Measurements from ENCODE around the gene CA5A.

CA5A gene

DNA sequence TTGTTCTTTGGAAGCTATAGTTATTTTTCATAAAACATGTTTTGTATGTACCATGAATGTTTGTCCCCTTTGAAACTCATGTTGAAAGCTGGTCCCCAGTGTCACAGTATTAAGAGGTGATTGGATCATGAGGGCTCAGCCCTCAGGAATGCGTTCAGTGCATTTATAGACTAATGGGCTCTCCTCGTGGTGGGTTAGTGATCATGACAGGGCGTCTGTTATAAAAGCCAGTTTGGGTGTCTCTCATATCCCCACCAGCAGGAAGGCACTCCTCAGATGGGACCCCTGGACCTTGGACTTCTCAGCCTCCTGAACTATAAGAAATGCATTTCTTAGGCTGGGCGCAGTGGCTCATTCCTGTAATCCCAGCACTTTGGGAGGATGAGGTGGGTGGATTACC, 25.3 kb upstream of the CA5A start:
- Histone ChIP-seq H3K9ac (ENCODE audit: low read length) (no peak overlapping the region), H3K36me3 (replicated peaks; ENCODE audit: low read depth, low read length) (no peaks in the 10 kb centered on the region), H3K9me3 (ENCODE audit: insufficient read depth, low read length) (no peaks in the 10 kb centered on the region), H3K4me1 (ENCODE audit: low read length) (peaks cover 1% of the 10 kb centered on the region), H3K79me2 (ENCODE audit: low read length) (peaks cover 89% of the 10 kb centered on the region), H4K20me1 (ENCODE audit: insufficient read depth, low read length) (peaks cover 7% of the 10 kb centered on the region), H3K27ac (ENCODE audit: low read length) (no peak overlapping the region), H3K4me3 (ENCODE audit: low read length) (no peak overlapping the region), H2AFZ (ENCODE audit: low read depth, low read length) (no peak overlapping the region), H3K4me2 (ENCODE audit: low read length) (no peak overlapping the region), H3K27me3 (ENCODE audit: low read depth, low read length) (no peaks in the 10 kb centered on the region)
- TF ChIP-seq CTCF (IDR thresholded peaks at IDR 0.05; ENCODE audit: low read depth, low read length): no peak
- TF ChIP-seq EZH2phosphoT487 (IDR thresholded peaks at IDR 0.05; ENCODE audit: low read depth): no peak

DNA sequence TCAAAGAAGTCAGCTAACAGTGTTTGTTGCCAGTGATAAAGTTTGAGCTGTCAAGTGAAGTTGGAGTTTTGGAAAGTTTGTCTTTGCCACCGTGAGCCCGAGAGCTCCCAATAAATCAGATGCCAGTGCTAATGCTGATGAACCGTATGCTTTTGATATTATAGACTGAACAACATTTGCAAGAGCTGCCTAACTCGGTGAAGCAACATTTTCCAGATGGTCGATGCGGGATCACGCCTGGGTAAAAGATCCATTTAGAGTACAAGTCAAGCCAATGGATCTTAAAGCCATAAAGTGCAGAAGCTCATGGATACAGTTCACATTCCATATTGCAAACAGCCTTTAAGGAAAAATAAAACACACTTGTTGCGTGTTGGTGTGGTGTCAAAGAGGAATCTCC, 24.5 kb upstream of the CA5A start:
- no peaks in the 10 kb centered on the region for H3K27me3 ChIP-seq (ENCODE audit: low read depth, low read length)
- H3K79me2 ChIP-seq (ENCODE audit: low read length): peaks cover 89% of the 10 kb centered on the region
- H3K4me2 ChIP-seq (ENCODE audit: low read length): no peak overlapping the region
- H3K9ac ChIP-seq (ENCODE audit: low read length): no peak overlapping the region
- no peaks in the 10 kb centered on the region for H3K9me3 ChIP-seq (ENCODE audit: insufficient read depth, low read length)
- no peak overlapping the region for H3K27ac ChIP-seq (ENCODE audit: low read length)
- H4K20me1 ChIP-seq (ENCODE audit: insufficient read depth, low read length): peaks cover 6% of the 10 kb centered on the region; the same call in 1 of the 2 replicates
- peaks cover 9% of the 10 kb centered on the region for H3K4me1 ChIP-seq (ENCODE audit: low read length)
- no peaks in the 10 kb centered on the region for H3K36me3 ChIP-seq (replicated peaks; ENCODE audit: low read depth, low read length)
- TF ChIP-seq CTCF (IDR thresholded peaks at IDR 0.05; ENCODE audit: low read depth, low read length) (no peak), EZH2phosphoT487 (IDR thresholded peaks at IDR 0.05; ENCODE audit: low read depth) (no peak)
- no peak overlapping the region for H2AFZ ChIP-seq (ENCODE audit: low read depth, low read length)
- H3K4me3 ChIP-seq (ENCODE audit: low read length): no peak overlapping the region

- no peak overlapping the region for H3K4me3 ChIP-seq (ENCODE audit: low read length)
- H3K4me1 ChIP-seq (ENCODE audit: low read length): peaks cover 15% of the 10 kb centered on the region
- H2AFZ ChIP-seq (ENCODE audit: low read depth, low read length): no peak overlapping the region
- H3K9me3 ChIP-seq (ENCODE audit: insufficient read depth, low read length): no peaks in the 10 kb centered on the region
- H3K36me3 ChIP-seq (replicated peaks; ENCODE audit: low read depth, low read length): no peaks in the 10 kb centered on the region
- no peaks in the 10 kb centered on the region for H3K27me3 ChIP-seq (ENCODE audit: low read depth, low read length)
- TF ChIP-seq CTCF (IDR thresholded peaks at IDR 0.05; ENCODE audit: low read depth, low read length): no peak
- peaks cover 11% of the 10 kb centered on the region; the same call in 1 of the 2 replicates for H4K20me1 ChIP-seq (ENCODE audit: insufficient read depth, low read length)
- H3K27ac ChIP-seq (ENCODE audit: low read length): no peak overlapping the region
- H3K4me2 ChIP-seq (ENCODE audit: low read length): no peak overlapping the region
- H3K79me2 ChIP-seq (ENCODE audit: low read length): peaks cover 90% of the 10 kb centered on the region
- no peak overlapping the region for H3K9ac ChIP-seq (ENCODE audit: low read length)
Measured at GRCh38 chr16:87960296-87960695, 24.0 kb upstream of the CA5A start.

DNA sequence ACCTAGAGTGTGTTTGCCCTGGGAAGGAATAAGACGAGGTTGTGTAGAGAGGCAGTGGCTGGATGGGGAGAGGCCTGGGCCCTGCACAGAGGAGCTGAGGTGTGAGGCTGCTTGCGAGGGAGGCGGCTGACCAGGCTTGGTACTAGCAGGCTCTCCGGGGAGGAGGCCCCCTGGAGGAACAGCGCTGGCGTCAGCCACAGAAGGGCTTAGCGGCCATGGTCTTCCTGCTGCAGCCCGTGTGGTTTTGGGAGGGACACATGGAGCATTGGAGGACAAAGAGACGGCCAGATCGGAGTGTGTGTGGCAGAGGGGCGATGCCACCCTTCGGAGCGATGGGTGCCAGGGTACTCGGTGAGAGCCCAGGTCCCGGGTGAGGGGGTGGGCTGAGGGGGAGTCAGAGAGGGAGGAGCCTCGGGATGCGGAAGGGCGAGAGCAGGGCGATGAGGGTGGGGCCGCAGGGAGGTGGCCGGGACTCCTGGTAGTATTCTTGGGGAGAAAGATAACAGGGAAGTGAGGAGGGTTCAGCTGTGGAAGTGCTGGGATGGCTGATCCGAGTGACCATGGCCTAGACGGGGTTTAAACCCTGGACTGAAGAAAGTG, 23.2 kb upstream of the CA5A start:
- H2AFZ ChIP-seq (ENCODE audit: low read depth, low read length): no peak overlapping the region
- peaks cover 90% of the 10 kb centered on the region for H3K79me2 ChIP-seq (ENCODE audit: low read length)
- H3K4me1 ChIP-seq (ENCODE audit: low read length): peaks cover 16% of the 10 kb centered on the region
- no peak overlapping the region for H3K4me2 ChIP-seq (ENCODE audit: low read length)
- no peak overlapping the region for H3K27ac ChIP-seq (ENCODE audit: low read length)
- H3K9ac ChIP-seq (ENCODE audit: low read length): no peak overlapping the region
- H3K36me3 ChIP-seq (replicated peaks; ENCODE audit: low read depth, low read length): peaks cover 3% of the 10 kb centered on the region
- peaks cover 16% of the 10 kb centered on the region; the same call in 1 of the 2 replicates for H4K20me1 ChIP-seq (ENCODE audit: insufficient read depth, low read length)
- TF ChIP-seq EZH2phosphoT487 (IDR thresholded peaks at IDR 0.05; ENCODE audit: low read depth) (no peak), CTCF (IDR thresholded peaks at IDR 0.05; ENCODE audit: low read depth, low read length) (no peak)
- no peaks in the 10 kb centered on the region for H3K9me3 ChIP-seq (ENCODE audit: insufficient read depth, low read length)
- no peak overlapping the region for H3K4me3 ChIP-seq (ENCODE audit: low read length)
- no peaks in the 10 kb centered on the region for H3K27me3 ChIP-seq (ENCODE audit: low read depth, low read length)

All from OCI-LY3 (cell line).